Measurements from ENCODE around the gene FBXL5.

Gene FBXL5

GRCh38 chr4:15682242-15683142, 27.3 kb upstream of the FBXL5 start:
- Histone ChIP-seq H3K9me3 (ENCODE audit: insufficient read depth, low read length) (no peaks in the 10 kb centered on the region), H3K4me1 (ENCODE audit: low read length) (peaks cover 13% of the 10 kb centered on the region), H2AFZ (ENCODE audit: low read depth, low read length) (peak overlapping the region; percentile 100), H4K20me1 (ENCODE audit: insufficient read depth, low read length) (no peaks in the 10 kb centered on the region), H3K27me3 (ENCODE audit: low read depth, low read length) (no peaks in the 10 kb centered on the region), H3K9ac (ENCODE audit: low read length) (peak overlapping the region; percentile 98), H3K4me2 (ENCODE audit: low read length) (peak overlapping the region; percentile 65), H3K79me2 (ENCODE audit: low read length) (peaks cover 27% of the 10 kb centered on the region), H3K27ac (ENCODE audit: low read length) (no peak overlapping the region), H3K36me3 (replicated peaks; ENCODE audit: low read depth, low read length) (peaks cover 15% of the 10 kb centered on the region), H3K4me3 (ENCODE audit: low read length) (peak overlapping the region; percentile 98)
- no peak for TF ChIP-seq EZH2phosphoT487 (IDR thresholded peaks at IDR 0.05; ENCODE audit: low read depth)
- no peak for TF ChIP-seq CTCF (IDR thresholded peaks at IDR 0.05; ENCODE audit: low read depth, low read length)

DNA sequence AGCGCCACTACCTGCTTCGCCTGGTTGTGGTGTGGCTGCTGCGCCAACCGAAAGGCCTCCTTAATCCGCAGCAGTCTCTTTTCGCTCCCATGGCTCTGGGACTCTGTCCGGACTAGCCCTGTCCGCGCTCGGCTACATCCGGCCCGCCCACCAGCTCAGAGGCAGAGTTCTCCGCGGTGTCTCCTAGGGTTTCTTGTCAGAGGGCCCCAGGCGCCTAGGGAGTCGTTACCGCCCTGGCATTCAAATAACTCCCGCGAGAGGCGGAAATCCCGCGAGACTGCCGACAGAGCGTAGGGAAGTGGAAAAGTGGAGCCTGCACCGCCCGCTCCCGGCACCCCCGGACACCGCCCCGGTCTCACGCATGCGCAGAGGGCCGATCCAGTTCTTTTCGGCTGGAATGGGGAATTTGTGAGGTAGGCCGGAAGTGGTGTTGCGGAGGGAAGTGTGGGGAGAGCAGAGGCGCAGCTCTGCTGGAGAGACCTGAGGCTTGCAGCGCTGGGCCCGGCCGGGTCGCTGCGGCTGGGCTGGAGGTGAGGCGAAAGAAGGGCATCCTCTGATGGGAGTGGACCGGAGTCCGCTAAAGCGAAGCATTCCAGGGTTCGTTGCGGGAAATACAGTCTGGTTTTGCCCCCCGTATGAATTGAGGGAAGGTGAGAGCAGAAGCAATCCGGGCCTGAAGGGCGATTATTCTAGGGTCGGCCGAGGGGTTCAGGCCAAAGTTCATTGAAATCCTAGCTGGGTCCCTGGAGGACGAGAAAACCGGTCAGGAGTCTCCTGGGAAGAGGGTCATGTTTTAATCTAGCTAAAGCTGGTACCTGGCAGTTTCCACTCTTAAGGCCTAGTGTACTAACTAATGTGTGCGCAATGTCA, 26.4 kb upstream of the FBXL5 start, which contains the start of gene FAM200B:
TSS of gene FAM200B (plus strand) at position 456 of the 870 bp plus-strand sequence. CDS start 5,151 bp downstream, outside the sequence.
- Histone ChIP-seq H3K27me3 (ENCODE audit: low read depth, low read length) (no peaks in the 10 kb centered on the region), H3K27ac (ENCODE audit: low read length) (peak within 1 kb of the TSS; percentile 67), H3K9me3 (ENCODE audit: insufficient read depth, low read length) (no peaks in the 10 kb centered on the region), H3K79me2 (ENCODE audit: low read length) (peaks cover 29% of the 10 kb centered on the region), H2AFZ (ENCODE audit: low read depth, low read length) (peak within 1 kb of the TSS; percentile 100), H4K20me1 (ENCODE audit: insufficient read depth, low read length) (no peaks in the 10 kb centered on the region), H3K4me2 (ENCODE audit: low read length) (peak within 1 kb of the TSS; percentile 65), H3K36me3 (replicated peaks; ENCODE audit: low read depth, low read length) (peaks cover 11% of the 10 kb centered on the region), H3K9ac (ENCODE audit: low read length) (peak within 1 kb of the TSS; percentile 98), H3K4me1 (ENCODE audit: low read length) (peaks cover 13% of the 10 kb centered on the region), H3K4me3 (ENCODE audit: low read length) (peak within 1 kb of the TSS; percentile 98)
- no peak for TF ChIP-seq EZH2phosphoT487 (IDR thresholded peaks at IDR 0.05; ENCODE audit: low read depth)

DNA sequence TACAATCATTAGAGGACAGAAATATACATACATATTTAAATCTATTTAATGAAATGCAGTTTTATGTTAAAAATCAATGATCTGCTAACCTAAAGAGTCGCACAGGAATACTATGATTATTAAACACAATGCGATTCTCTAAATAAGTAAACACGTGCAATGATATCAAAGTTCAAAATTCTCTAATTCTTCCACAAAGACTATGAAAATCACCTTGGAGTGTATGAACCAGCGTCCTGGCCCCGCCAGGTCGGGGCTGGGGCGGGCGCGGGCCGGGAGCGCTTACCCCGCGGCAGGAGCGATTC, 25.9 kb upstream of the FBXL5 start:
- peak overlapping the region; percentile 49 for H3K4me2 ChIP-seq (ENCODE audit: low read length)
- H3K4me3 ChIP-seq (ENCODE audit: low read length), result peak overlapping the region; percentile 98
- H3K4me1 ChIP-seq (ENCODE audit: low read length), result peaks cover 13% of the 10 kb centered on the region
- no peaks in the 10 kb centered on the region for H3K9me3 ChIP-seq (ENCODE audit: insufficient read depth, low read length)
- no peaks in the 10 kb centered on the region for H4K20me1 ChIP-seq (ENCODE audit: insufficient read depth, low read length)
- peak overlapping the region; percentile 100 for H2AFZ ChIP-seq (ENCODE audit: low read depth, low read length)
- H3K27ac ChIP-seq (ENCODE audit: low read length), result peak overlapping the region; percentile 67
- peak overlapping the region; percentile 98 for H3K9ac ChIP-seq (ENCODE audit: low read length)
- no peaks in the 10 kb centered on the region for H3K27me3 ChIP-seq (ENCODE audit: low read depth, low read length)
- TF ChIP-seq EZH2phosphoT487 (IDR thresholded peaks at IDR 0.05; ENCODE audit: low read depth) (no peak), CTCF (IDR thresholded peaks at IDR 0.05; ENCODE audit: low read depth, low read length) (no peak)
- H3K79me2 ChIP-seq (ENCODE audit: low read length), result peaks cover 29% of the 10 kb centered on the region
- peaks cover 5% of the 10 kb centered on the region for H3K36me3 ChIP-seq (replicated peaks; ENCODE audit: low read depth, low read length)

- Histone ChIP-seq H3K27me3 (ENCODE audit: low read depth, low read length) (no peaks in the 10 kb centered on the region), H3K4me3 (ENCODE audit: low read length) (no peak overlapping the region), H3K36me3 (replicated peaks; ENCODE audit: low read depth, low read length) (peaks cover 5% of the 10 kb centered on the region), H3K9me3 (ENCODE audit: insufficient read depth, low read length) (no peaks in the 10 kb centered on the region), H3K79me2 (ENCODE audit: low read length) (peaks cover 35% of the 10 kb centered on the region), H4K20me1 (ENCODE audit: insufficient read depth, low read length) (no peaks in the 10 kb centered on the region), H3K9ac (ENCODE audit: low read length) (no peak overlapping the region), H3K4me2 (ENCODE audit: low read length) (no peak overlapping the region), H3K4me1 (ENCODE audit: low read length) (peaks cover 17% of the 10 kb centered on the region), H3K27ac (ENCODE audit: low read length) (no peak overlapping the region), H2AFZ (ENCODE audit: low read depth, low read length) (no peak overlapping the region)
- TF ChIP-seq EZH2phosphoT487 (IDR thresholded peaks at IDR 0.05; ENCODE audit: low read depth) (no peak), CTCF (IDR thresholded peaks at IDR 0.05; ENCODE audit: low read depth, low read length) (no peak)
These were observed 22.4 kb upstream of the FBXL5 start for GRCh38 chr4:15677507-15677988.

Measured in OCI-LY3 (cell line).